Suprapubic skin (tissue), 4 donors: Measurements from ENCODE around the gene ZNF778. TPM values are rescaled to one million over a fixed set of nuclear protein-coding genes. Genes with fewer than 3 reads are reported as not detected.

Experiments used
- DNase-seq, 2 donors: peaks; one replicate each; pipeline ENCODE4 v3.0.0-alpha.2; 2019; ENCODE audit warnings: low spot score in 2 of 2
- H3K27ac ChIP-seq: fragments of 200-600 bp; sonication (generic); one replicate; pipeline ENCODE4 v1.5.1; 2019
- H3K27me3 ChIP-seq: fragments of 200-600 bp; sonication (generic); one replicate; pipeline ENCODE4 v1.5.1; 2019
- H3K36me3 ChIP-seq: fragments of 200-600 bp; sonication (generic); one replicate; pipeline ENCODE4 v1.5.1; 2019
- H3K4me1 ChIP-seq: fragments of 200-600 bp; sonication (generic); one replicate; pipeline ENCODE4 v1.5.1; 2019
- H3K4me3 ChIP-seq: fragments of 200-600 bp; sonication (generic); one replicate; pipeline ENCODE4 v1.5.1; 2019; ENCODE audit warnings: mild to moderate bottlenecking
- H3K9me3 ChIP-seq: fragments of 200-600 bp; sonication (generic); one replicate; pipeline ENCODE4 v1.5.1; 2019
- CTCF ChIP-seq, 2 donors: fragments of 200-600 bp in 1 of 2; fragments of 450-650 bp in 1 of 2; sonication (generic) in 1 of 2; IDR thresholded peaks; one replicate each; pipeline ENCODE4 v1.5.1; 2016 to 2019; ENCODE audit warnings: antibody characterized with exemption in 2 of 2, mild to moderate bottlenecking in 1 of 2, moderate library complexity in 1 of 2
- EP300 ChIP-seq: sonication (generic); formaldehyde crosslinking; IDR thresholded peaks from one replicate; pipeline ENCODE4 v1.6.1; 2017; ENCODE audit warnings: antibody characterized with exemption
- POLR2A ChIP-seq, 2 donors: fragments of 450-650 bp; IDR thresholded peaks; one replicate each; pipeline ENCODE4 v1.6.1; 2017; ENCODE audit warnings: antibody characterized with exemption in 2 of 2, mild to moderate bottlenecking in 2 of 2, moderate library complexity in 2 of 2
- POLR2AphosphoS5 ChIP-seq, 3 donors: sonication (generic); formaldehyde crosslinking; IDR thresholded peaks; one replicate each; pipeline ENCODE4 v1.6.1; 2017; ENCODE audit warnings: antibody characterized with exemption in 3 of 3
- WGBS: methylation state at CpG from one replicate; pipeline ENCODE4 v1.1.5; 2018; 5-methylcytosine and 5-hydroxymethylcytosine counted together
- total RNA-seq, 4 donors: library from RNA; depleted of rRNA; stranded (reverse); fragments of >200 nt; gene quantifications; one replicate each; pipeline ENCODE4 v1.1.0, GENCODE V29; 2016

ZNF778 gene
- total RNA-seq, 4 donors from 2014 or later: 22.0 to 69.6 (median 26.0) TPM

- TF ChIP-seq POLR2A (IDR thresholded peaks at IDR 0.05) (no peak), POLR2AphosphoS5 (IDR thresholded peaks at IDR 0.05) (no peak), EP300 (no peak), CTCF (IDR thresholded peaks at IDR 0.05) (no peak)
- Histone ChIP-seq H3K27me3 (peaks cover 17% of the 10 kb centered on the region), H3K9me3 (no peaks in the 10 kb centered on the region), H3K27ac (no peak overlapping the region), H3K4me1 (no peaks in the 10 kb centered on the region), H3K4me3 (no peak overlapping the region), H3K36me3 (no peaks in the 10 kb centered on the region)
- WGBS: 80% methylated on average over 11 of the region's 15 CpGs
- no peak for DNase-seq
Observed at GRCh38 chr16:89209522-89210044, 7.9 kb upstream of the ZNF778 start.

GRCh38 chr16:89210165-89210903, 7.2 kb upstream of the ZNF778 start:
- Histone ChIP-seq H3K27ac (no peak overlapping the region), H3K4me1 (no peaks in the 10 kb centered on the region), H3K27me3 (peaks cover 12% of the 10 kb centered on the region), H3K9me3 (no peaks in the 10 kb centered on the region), H3K36me3 (no peaks in the 10 kb centered on the region), H3K4me3 (no peak overlapping the region)
- DNase-seq: no peak
- no peak for TF ChIP-seq CTCF (IDR thresholded peaks at IDR 0.05)
- no peak for TF ChIP-seq POLR2A (IDR thresholded peaks at IDR 0.05)
- no peak for TF ChIP-seq POLR2AphosphoS5 (IDR thresholded peaks at IDR 0.05)
- no peak for TF ChIP-seq EP300
- WGBS: 73% methylated on average over 10 of the region's 11 CpGs

GRCh38 chr16:89210904-89211515, 6.5 kb upstream of the ZNF778 start:
- Histone ChIP-seq H3K4me3 (no peak overlapping the region), H3K36me3 (no peaks in the 10 kb centered on the region), H3K27ac (no peak overlapping the region), H3K27me3 (peaks cover 8% of the 10 kb centered on the region), H3K4me1 (peaks cover 6% of the 10 kb centered on the region), H3K9me3 (no peaks in the 10 kb centered on the region)
- 54% methylated on average over 9 of the region's 15 CpGs for WGBS
- TF ChIP-seq CTCF (IDR thresholded peaks at IDR 0.05): no peak
- TF ChIP-seq POLR2AphosphoS5 (IDR thresholded peaks at IDR 0.05): no peak
- no peak for TF ChIP-seq POLR2A (IDR thresholded peaks at IDR 0.05)
- TF ChIP-seq EP300: no peak
- no peak for DNase-seq

GRCh38 chr16:89216315-89217137, 977 bp upstream of the ZNF778 start:
- Histone ChIP-seq H3K9me3 (no peaks in the 10 kb centered on the region), H3K27me3 (no peaks in the 10 kb centered on the region), H3K36me3 (peaks cover 10% of the 10 kb centered on the region), H3K4me1 (peaks cover 31% of the 10 kb centered on the region), H3K4me3 (peak overlapping the region; percentile 93), H3K27ac (peak overlapping the region; percentile 95)
- TF ChIP-seq EP300 (no peak), CTCF (IDR thresholded peaks at IDR 0.05) (peak; percentile 61 to 79), POLR2AphosphoS5 (IDR thresholded peaks at IDR 0.05) (no peak), POLR2A (IDR thresholded peaks at IDR 0.05) (no peak)
- DNase-seq: peak; percentile 90 to 91
- 2% methylated on average over 25 of the region's 25 CpGs for WGBS

GRCh38 chr16:89217138-89217387, 440 bp upstream of the ZNF778 start:
- H3K4me1 ChIP-seq: peaks cover 31% of the 10 kb centered on the region

More at GRCh38 chr16:89217138-89217387, 440 bp upstream of the ZNF778 start:
- under 1% methylated on average over 11 of the region's 11 CpGs for WGBS
- TF ChIP-seq EP300 (no peak), POLR2AphosphoS5 (IDR thresholded peaks at IDR 0.05) (no peak), POLR2A (IDR thresholded peaks at IDR 0.05) (no peak), CTCF (IDR thresholded peaks at IDR 0.05) (no peak)
- Histone ChIP-seq H3K9me3 (no peaks in the 10 kb centered on the region), H3K36me3 (peaks cover 15% of the 10 kb centered on the region), H3K27ac (peak overlapping the region; percentile 95), H3K27me3 (no peaks in the 10 kb centered on the region), H3K4me3 (peak overlapping the region; percentile 93)
- DNase-seq: no peak
